DOHH2 (cell line): Measurements from ENCODE around the gene OPN1SW.
A peak's percentile ranks its signal among the peaks of the same experiment; 100 is the strongest.

Experiments
- H3F3A ChIP-seq: fragments of 200-600 bp; sonication (generic), shearing (Covaris generic); 2 replicates; pipeline ENCODE4 v1.6.0; 2016; ENCODE audit warnings: antibody characterized with exemption, mild to moderate bottlenecking; ENCODE audit not compliant: control insufficient read depth, insufficient read depth
- H3K27ac ChIP-seq: fragments of 200-600 bp; sonication (generic); 2 replicates; pipeline ENCODE4 v1.5.1; 2014; ENCODE audit warnings: low read depth, mild to moderate bottlenecking, low read length, moderate library complexity
- H3K27me3 ChIP-seq: fragments of 200-600 bp; sonication (generic); 2 replicates; pipeline ENCODE4 v1.6.1; 2014; ENCODE audit warnings: mild to moderate bottlenecking, low read length, mixed read lengths; ENCODE audit not compliant: control insufficient read depth
- H3K36me3 ChIP-seq: fragments of 200-600 bp; sonication (generic); 2 replicates; pipeline ENCODE4 v1.6.1; 2014; ENCODE audit warnings: mild to moderate bottlenecking, low read length, moderate library complexity, mixed read lengths; ENCODE audit not compliant: control insufficient read depth
- H3K4me1 ChIP-seq: fragments of 200-600 bp; sonication (generic); 2 replicates; pipeline ENCODE4 v1.6.1; 2014; ENCODE audit warnings: mild to moderate bottlenecking, low read length, mixed read lengths; ENCODE audit not compliant: control insufficient read depth
- H3K4me2 ChIP-seq: fragments of 200-600 bp; sonication (generic); 2 replicates; pipeline ENCODE4 v1.6.0; 2014; ENCODE audit warnings: mild to moderate bottlenecking, low read length, moderate library complexity
- H3K4me3 ChIP-seq: fragments of 200-600 bp; sonication (generic); 2 replicates; pipeline ENCODE4 v1.5.1; 2014; ENCODE audit warnings: mild to moderate bottlenecking, low read length, mixed read lengths
- H3K79me2 ChIP-seq: fragments of 200-600 bp; sonication (generic); 2 replicates; pipeline ENCODE4 v1.6.1; 2014; ENCODE audit warnings: mild to moderate bottlenecking, low read length, mixed read lengths; ENCODE audit not compliant: control insufficient read depth
- H3K9me2 ChIP-seq: fragments of 200-600 bp; sonication (generic); replicated peaks from 2 replicates; pipeline ENCODE4 v1.6.1; 2014; ENCODE audit warnings: mild to moderate bottlenecking, low read length, mixed read lengths; ENCODE audit not compliant: control insufficient read depth
- H3K9me3 ChIP-seq: fragments of 200-600 bp; sonication (generic); 2 replicates; pipeline ENCODE4 v1.6.1; 2014; ENCODE audit warnings: antibody characterized with exemption, low read length, mixed read lengths; ENCODE audit not compliant: control insufficient read depth, insufficient read depth
- H4K20me1 ChIP-seq: fragments of 200-600 bp; sonication (generic); 2 replicates; pipeline ENCODE4 v1.6.0; 2014; ENCODE audit warnings: low read depth, mild to moderate bottlenecking, antibody characterized with exemption, low read length, moderate library complexity; ENCODE audit not compliant: control insufficient read depth, insufficient read depth
- CTCF ChIP-seq: fragments of 200-600 bp; sonication (generic); IDR thresholded peaks from one replicate; pipeline ENCODE4 v1.5.1; 2014; ENCODE audit warnings: antibody characterized with exemption, mild to moderate bottlenecking, low read depth, low read length; ENCODE audit not compliant: poor library complexity, severe bottlenecking
- EZH2phosphoT487 ChIP-seq: fragments of 200-600 bp; sonication (generic); IDR thresholded peaks from 2 replicates; pipeline ENCODE4 v1.6.1; 2017; ENCODE audit warnings: borderline replicate concordance, mild to moderate bottlenecking, antibody characterized with exemption, low read length, moderate library complexity, mixed read lengths

OPN1SW gene

GRCh38 chr7:128794436-128794835 lies 18.8 kb upstream of the OPN1SW start:
- Histone ChIP-seq H3K36me3 (peaks cover 9% of the 10 kb centered on the region; the same call in 1 of the 2 replicates), H3K4me3 (no peak overlapping the region), H3K4me2 (no peak overlapping the region), H4K20me1 (no peaks in the 10 kb centered on the region), H3F3A (no peaks in the 10 kb centered on the region), H3K4me1 (peaks cover 26% of the 10 kb centered on the region), H3K27ac (no peak overlapping the region), H3K27me3 (peaks cover 15% of the 10 kb centered on the region), H3K9me3 (no peaks in the 10 kb centered on the region), H3K9me2 (no peaks in the 10 kb centered on the region), H3K79me2 (peaks cover 4% of the 10 kb centered on the region; the same call in 1 of the 2 replicates)
- no peak for TF ChIP-seq EZH2phosphoT487
- TF ChIP-seq CTCF, result no peak

- peaks cover 9% of the 10 kb centered on the region; the same call in 1 of the 2 replicates for H3K36me3 ChIP-seq
- H3F3A ChIP-seq, result no peaks in the 10 kb centered on the region
- H3K27me3 ChIP-seq, result peaks cover 19% of the 10 kb centered on the region
- H3K4me3 ChIP-seq, result no peak overlapping the region
- peaks cover 26% of the 10 kb centered on the region for H3K4me1 ChIP-seq
- H3K9me3 ChIP-seq, result no peaks in the 10 kb centered on the region
- H3K4me2 ChIP-seq, result no peak overlapping the region
- TF ChIP-seq EZH2phosphoT487 (no peak), CTCF (peak; percentile 67)
- H3K79me2 ChIP-seq, result peaks cover 4% of the 10 kb centered on the region; the same call in 1 of the 2 replicates
- H4K20me1 ChIP-seq, result no peaks in the 10 kb centered on the region
- H3K9me2 ChIP-seq, result no peaks in the 10 kb centered on the region
- H3K27ac ChIP-seq, result no peak overlapping the region
Measured at GRCh38 chr7:128794020-128794419, 18.4 kb upstream of the OPN1SW start.

- peaks cover 4% of the 10 kb centered on the region; the same call in 1 of the 2 replicates for H3K79me2 ChIP-seq
- no peaks in the 10 kb centered on the region for H3K9me2 ChIP-seq
- TF ChIP-seq EZH2phosphoT487 (no peak), CTCF (no peak)
- H3K36me3 ChIP-seq, result peaks cover 9% of the 10 kb centered on the region; the same call in 1 of the 2 replicates
- H3F3A ChIP-seq, result no peaks in the 10 kb centered on the region
- H3K4me1 ChIP-seq, result peaks cover 26% of the 10 kb centered on the region
- no peaks in the 10 kb centered on the region for H4K20me1 ChIP-seq
- no peak overlapping the region for H3K27ac ChIP-seq
- H3K27me3 ChIP-seq, result peaks cover 24% of the 10 kb centered on the region
- H3K4me2 ChIP-seq, result no peak overlapping the region
- no peaks in the 10 kb centered on the region for H3K9me3 ChIP-seq
- no peak overlapping the region for H3K4me3 ChIP-seq
Measured at GRCh38 chr7:128793181-128793547, 17.6 kb upstream of the OPN1SW start.
